NCI-H2107 treated with DMSO at 0.1 percent for 48 hours (cell line): ENCODE measurements around the gene MRPS33.
"Not testable (repeated sequence)": the region's sequence is repeated elsewhere in the genome, so short reads cannot be mapped to it uniquely, and the experiment has no call there.

Source experiments
- DNase-seq: peaks from one replicate; lab custom pipeline; 2025; ENCODE audit not compliant: unreplicated experiment; lab: John Stamatoyannopoulos, UW

Gene MRPS33

GRCh38 chr7:140956997-140957396 lies 57.8 kb downstream of the MRPS33 start:
- DNase-seq, result not testable (repeated sequence)
